GM18499 (cell line): Measurements from ENCODE around the gene ZNF786.
A peak's percentile ranks its signal among the peaks of the same experiment; 100 is the strongest.
"Not testable (repeated sequence)": the region's sequence is repeated elsewhere in the genome, so short reads cannot be mapped to it uniquely, and the experiment has no call there.

Experiments
- ATAC-seq: cut with Tn5 transposase; IDR thresholded peaks from one replicate; pipeline ENCODE4 v1.9.1; 2021; ENCODE audit warnings: moderate number of reproducible peaks; ENCODE audit not compliant: insufficient read depth, unreplicated experiment

Gene ZNF786

DNA sequence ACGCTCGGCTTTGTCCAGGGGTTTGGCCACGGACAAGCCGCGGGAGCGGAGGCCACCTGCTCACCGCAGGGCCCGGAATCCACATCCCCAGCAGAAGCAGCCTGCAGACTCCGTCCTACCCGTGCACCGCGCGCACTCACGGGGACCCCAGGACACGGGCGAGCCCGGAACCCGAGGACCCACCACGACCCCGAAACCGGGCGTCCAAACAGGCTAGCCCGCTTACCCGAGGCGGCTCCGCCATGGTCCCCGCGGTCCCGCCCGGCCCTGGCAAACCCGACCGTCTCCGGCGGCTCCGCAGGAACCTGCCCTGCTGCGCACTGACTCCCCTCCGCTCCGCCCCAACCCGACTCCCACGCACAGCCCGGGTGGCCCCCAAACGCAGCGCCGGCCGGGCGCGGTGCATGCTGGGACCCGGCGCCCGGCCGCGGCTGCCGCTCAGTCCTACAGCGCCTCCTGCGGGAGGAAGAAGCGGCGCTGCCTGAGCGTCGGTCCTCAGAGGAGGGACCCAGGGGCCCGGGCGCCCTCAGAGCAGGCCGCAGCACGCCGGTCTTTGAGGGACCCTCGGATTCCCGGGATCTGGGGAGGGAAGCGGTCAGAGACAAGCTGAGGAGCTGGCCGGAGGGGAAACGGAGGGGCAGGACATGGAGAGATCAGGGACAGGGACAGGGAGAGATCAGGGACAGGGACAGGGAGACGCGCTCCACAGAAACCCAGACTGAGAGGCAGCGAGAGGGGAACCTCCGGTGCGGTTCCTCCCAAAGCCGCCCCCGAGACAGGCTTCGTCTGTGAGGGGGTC is at the start of gene ZNF786:
Gene ZNF786 (minus strand): TSS at position 322 of the 799 bp plus-strand sequence. CDS start 78 bp downstream, at position 244.
- ATAC-seq, result peak; percentile 52

GRCh38 chr7:149136118-149136517 is 45.6 kb upstream of the ZNF786 start:
- no peak for ATAC-seq

DNA sequence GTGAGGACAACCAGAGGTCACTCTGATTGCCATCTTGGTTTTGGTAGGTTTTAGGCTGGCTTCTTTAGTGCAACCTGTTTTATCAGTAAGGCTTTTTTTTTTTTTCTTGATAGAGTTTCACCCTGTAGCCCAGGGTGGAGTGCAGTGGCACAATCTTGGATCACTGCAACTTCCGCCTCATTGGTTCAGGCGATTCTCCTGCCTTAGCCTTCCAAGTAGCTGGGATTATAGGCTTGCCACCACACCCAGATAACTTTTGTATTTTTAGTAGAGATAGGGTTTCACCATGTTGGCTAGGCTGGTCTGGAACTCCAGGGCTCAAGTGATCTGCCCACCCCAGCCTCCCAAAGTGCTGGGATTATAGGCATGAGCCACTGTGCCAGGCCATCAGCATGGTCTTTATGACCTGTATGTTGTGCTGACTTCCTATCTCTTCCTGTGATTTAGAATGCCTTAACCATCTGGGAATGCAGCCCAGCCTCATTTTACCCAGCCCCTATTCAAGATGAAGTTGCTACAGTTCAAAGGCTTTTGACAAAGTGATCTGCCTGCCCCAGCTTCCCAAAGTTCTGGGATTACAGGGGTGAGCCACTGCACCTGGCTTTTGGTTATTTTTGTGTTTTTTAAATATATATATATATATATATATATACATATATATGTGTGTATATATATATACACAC is 42.7 kb upstream of the ZNF786 start:
- no peak for ATAC-seq

DNA sequence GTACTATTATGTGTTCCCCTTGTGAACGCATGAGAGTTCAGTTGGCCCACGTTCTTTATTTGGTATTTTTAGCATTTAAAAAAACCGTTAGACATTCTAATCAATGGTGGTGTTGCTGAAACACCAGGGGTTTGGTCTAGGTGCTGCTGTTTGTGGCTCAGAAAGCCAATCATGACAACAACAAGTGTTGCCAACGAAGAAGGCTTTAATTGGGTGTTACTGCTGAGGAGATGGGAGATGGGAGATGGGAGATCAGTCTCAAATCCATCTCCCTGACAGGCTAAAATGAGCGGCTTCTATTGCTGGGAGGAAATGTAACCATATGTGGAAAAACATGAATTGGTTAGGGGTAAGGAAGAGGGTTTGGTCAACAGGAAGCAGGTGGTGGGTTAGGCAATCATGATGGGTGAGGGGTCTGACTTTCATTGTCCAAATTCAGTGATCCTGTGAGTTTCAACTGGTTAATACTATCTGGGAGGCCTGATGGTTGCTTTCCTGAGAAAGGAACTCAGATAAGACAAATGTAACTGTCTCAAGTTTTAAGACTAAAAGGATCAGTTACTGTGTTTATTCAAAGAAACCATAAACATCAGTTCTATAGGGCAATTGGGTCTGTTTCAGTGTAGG is 40.2 kb upstream of the ZNF786 start:
- ATAC-seq, result no peak

DNA sequence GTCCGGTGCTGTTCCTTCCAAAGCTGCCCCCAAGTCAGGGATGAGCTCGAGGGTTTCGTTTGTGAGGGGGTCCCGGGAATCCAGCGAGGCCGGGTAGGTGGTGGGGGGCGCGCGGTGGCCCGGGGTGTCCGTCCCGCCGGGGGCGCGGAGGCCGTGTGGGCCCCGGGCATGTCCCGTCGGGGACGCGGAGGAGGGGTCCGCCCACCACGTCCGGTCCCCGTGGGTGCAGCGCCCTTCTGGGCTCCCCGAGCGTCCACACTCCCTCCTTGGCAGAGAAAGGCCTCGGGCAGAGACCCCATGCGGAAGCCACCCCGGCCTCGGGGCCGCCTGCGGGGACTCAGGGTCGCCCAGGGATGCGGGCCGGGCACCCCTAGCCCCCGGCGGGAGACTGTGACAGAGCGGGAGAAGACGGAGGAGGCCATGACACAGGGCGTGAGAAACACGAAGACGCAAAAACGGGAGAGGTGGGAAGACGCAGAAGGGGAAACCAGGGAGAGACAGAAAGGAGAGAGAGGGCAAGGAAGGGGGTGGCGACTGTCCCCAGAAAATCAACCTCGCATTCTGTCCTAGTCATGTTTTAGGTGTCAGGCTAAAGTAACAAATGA is 36.2 kb upstream of the ZNF786 start:
- peak; percentile 27 for ATAC-seq

- ATAC-seq, result peak; percentile 36
These were observed 35.5 kb upstream of the ZNF786 start, which contains the start of gene ZNF425 for GRCh38 chr7:149125863-149126661. ZNF425 (minus strand) TSS chr7:149126324; CDS start chr7:149126213, 111 bp downstream.

GRCh38 chr7:149125189-149125862 is 34.8 kb upstream of the ZNF786 start:
- ATAC-seq, result no peak

GRCh38 chr7:149109969-149110368 is 19.5 kb upstream of the ZNF786 start:
- ATAC-seq, result no peak

DNA sequence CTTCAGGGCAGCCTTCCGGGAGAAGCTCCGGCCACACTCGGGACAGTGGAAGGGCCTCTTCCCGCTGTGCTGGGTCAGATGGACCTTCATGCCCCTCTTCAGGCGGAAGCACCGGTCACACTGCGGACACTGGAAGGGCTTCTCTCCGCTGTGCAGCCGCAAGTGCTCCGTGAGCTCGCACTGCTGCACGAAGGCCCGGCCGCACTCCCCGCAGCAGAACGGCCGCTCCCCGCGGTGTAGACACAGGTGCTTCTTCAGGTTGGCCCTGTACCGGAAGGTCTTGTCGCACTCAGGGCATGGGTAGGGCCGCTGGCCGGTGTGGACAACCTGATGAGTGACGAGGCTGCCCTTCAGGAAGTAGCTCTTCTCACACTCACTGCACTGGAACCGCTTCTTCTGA is 14.2 kb upstream of the ZNF786 start:
- ATAC-seq, result no peak

DNA sequence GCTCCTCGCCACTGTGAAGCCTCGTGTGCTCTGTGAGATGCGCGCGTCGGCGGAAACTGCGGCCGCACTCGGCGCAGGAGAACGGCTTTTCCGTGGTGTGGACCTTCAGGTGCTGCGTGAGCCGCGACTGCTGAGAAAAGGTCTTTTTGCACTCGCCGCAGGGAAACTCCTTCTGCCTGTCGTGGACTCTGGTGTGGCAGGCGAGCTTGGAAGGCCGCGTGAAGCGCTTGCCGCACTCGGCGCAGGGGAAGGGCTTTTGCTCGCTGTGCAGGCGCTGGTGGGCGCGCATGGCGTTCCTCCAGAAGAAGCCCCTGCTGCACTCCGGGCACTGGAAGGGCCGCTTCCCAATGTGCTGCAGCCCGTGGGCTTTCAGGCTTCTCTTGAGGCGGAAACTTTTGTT is 13.7 kb upstream of the ZNF786 start:
- ATAC-seq, result no peak

GRCh38 chr7:149103424-149103823 is 12.9 kb upstream of the ZNF786 start:
- ATAC-seq, result no peak

DNA sequence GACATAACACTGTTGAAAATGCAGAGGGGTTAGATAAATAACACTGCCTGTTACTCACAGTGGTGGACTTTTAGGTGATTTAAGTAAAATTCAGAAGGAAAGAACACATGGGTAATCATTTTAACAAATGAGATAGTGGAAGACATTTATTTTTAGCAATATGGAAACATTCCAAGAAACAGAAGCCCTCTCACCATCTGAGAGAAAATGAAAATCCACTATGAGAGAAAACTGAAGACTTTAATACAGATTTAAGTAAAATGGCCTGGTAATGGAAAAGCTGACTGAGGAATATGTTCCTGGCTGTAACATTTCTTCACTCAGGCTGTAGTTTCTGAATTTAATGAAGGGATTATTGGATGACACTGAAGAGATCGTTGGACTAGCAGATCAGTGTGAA is 12.1 kb upstream of the ZNF786 start:
- no peak for ATAC-seq

DNA sequence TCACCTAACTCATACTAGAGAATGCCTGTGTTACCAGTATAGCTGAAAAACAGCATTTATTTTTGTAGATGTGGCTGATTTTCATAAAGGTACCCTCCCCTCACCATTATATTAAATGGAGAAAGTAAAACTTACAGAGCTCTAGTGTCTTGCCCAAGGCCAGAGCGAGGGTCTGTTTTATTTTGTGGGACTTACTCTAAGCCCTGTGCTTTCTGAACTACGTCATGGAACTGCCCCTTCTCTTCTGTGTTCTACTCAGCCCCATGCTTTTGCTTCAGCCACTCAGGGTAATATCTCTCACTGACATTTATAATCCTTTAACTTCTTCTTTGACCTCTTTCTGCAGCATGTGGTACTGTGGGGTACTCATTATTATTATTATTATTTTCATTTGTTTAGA is 10.3 kb upstream of the ZNF786 start:
- ATAC-seq, result no peak

- no peak for ATAC-seq
These were observed 8.5 kb upstream of the ZNF786 start for GRCh38 chr7:149099058-149099457.

GRCh38 chr7:149097088-149097487 is 6.6 kb upstream of the ZNF786 start:
- no peak for ATAC-seq

- ATAC-seq, result no peak
These were observed 2.7 kb upstream of the ZNF786 start for GRCh38 chr7:149093228-149093627.

- ATAC-seq, result not testable (repeated sequence)
These were observed 1.7 kb upstream of the ZNF786 start for GRCh38 chr7:149092244-149092643.

- ATAC-seq, result no peak
These were observed 3.1 kb downstream of the ZNF786 start for GRCh38 chr7:149087376-149087775.

DNA sequence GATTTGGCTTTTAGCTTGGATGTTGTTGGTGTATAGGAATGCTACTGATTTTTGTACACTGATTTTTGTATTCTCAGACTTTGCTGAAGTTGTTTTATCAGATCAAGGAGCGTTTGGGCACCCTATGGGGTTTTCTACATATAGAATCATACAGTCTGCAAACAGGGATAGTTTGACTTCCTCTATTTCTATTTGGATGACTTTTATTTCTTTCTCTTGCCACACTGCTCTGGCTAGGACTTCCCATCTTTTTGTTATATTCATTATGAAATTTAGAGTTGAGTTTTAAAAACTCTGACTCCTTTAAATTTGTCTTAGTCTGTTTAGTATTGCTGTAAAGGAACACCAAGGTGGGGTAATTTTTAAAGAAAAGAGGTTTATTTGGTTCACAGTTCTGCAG is 4.7 kb downstream of the ZNF786 start:
- ATAC-seq, result no peak
